ENCODE data around the gene LRP8. TPM values are rescaled to one million over a fixed set of nuclear protein-coding genes. Genes with fewer than 3 reads are reported as not detected.

LRP8 gene
- total RNA-seq, 1 donor from 2014 or later: 4.4 TPM

DNA sequence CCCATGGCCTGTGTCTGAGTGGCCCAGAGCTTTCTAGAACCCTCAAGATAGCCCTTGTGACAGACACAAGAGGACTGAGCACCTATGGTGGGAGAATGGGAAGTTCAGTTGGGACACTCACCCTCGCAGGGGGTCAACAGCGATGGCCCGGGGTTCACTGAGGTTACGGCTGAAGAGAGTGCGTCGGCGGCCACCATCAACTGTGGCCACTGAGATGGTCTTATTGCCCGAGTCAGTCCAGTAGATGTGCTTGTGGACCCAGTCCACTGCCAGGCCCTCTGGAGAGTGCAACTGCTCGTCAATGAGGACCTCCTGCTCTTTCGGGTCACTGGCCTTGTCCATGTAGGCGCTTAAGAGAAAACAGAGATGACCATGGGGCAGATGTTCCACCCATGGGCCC, 63.8 kb downstream of the LRP8 start:
- no peak for DNase-seq (ENCODE audit: extremely low spot score, unreplicated experiment)
- H3K9me3 Mint-ChIP-seq (ENCODE audit: unreplicated experiment): no peaks in the 10 kb centered on the region
- no peak overlapping the region for H3K4me3 Mint-ChIP-seq (ENCODE audit: unreplicated experiment)
- no peak overlapping the region for H3K27ac Mint-ChIP-seq (ENCODE audit: unreplicated experiment)
- no peaks in the 10 kb centered on the region for H3K4me1 Mint-ChIP-seq (ENCODE audit: unreplicated experiment)
- TF ChIP-seq, protein P1, sequence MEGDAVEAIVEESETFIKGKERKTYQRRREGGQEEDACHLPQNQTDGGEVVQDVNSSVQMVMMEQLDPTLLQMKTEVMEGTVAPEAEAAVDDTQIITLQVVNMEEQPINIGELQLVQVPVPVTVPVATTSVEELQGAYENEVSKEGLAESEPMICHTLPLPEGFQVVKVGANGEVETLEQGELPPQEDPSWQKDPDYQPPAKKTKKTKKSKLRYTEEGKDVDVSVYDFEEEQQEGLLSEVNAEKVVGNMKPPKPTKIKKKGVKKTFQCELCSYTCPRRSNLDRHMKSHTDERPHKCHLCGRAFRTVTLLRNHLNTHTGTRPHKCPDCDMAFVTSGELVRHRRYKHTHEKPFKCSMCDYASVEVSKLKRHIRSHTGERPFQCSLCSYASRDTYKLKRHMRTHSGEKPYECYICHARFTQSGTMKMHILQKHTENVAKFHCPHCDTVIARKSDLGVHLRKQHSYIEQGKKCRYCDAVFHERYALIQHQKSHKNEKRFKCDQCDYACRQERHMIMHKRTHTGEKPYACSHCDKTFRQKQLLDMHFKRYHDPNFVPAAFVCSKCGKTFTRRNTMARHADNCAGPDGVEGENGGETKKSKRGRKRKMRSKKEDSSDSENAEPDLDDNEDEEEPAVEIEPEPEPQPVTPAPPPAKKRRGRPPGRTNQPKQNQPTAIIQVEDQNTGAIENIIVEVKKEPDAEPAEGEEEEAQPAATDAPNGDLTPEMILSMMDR (IDR thresholded peaks at IDR 0.05): no peak
- H3K36me3 Mint-ChIP-seq (ENCODE audit: unreplicated experiment): peaks cover 3% of the 10 kb centered on the region
- no peaks in the 10 kb centered on the region for H3K27me3 Mint-ChIP-seq (ENCODE audit: unreplicated experiment)

DNA sequence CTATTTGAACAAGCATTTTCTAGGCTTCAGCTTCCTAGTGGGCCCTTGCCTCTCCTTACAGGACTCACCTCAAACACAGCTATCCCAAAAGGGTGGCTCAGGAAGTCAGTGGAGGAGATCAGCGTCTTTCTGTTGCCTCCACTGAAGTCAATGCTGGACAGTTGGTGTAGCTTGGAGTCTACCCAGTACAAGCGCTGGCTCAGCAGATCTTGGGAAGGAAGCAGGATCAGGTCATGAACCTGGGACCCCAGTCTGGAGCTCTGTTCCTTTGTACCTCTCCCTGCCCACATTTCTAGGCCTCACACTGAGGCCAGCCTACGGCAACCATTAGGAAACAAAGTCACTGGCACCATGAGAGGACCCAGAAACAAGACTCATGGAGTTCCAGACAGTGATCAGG, 65.9 kb downstream of the LRP8 start:
- H3K9me3 Mint-ChIP-seq (ENCODE audit: unreplicated experiment): no peaks in the 10 kb centered on the region
- no peak overlapping the region for H3K27ac Mint-ChIP-seq (ENCODE audit: unreplicated experiment)
- TF ChIP-seq, protein P1 (IDR thresholded peaks at IDR 0.05): no peak
- H3K36me3 Mint-ChIP-seq (ENCODE audit: unreplicated experiment): peaks cover 3% of the 10 kb centered on the region
- H3K4me3 Mint-ChIP-seq (ENCODE audit: unreplicated experiment): no peak overlapping the region
- no peak for DNase-seq (ENCODE audit: extremely low spot score, unreplicated experiment)
- no peaks in the 10 kb centered on the region for H3K27me3 Mint-ChIP-seq (ENCODE audit: unreplicated experiment)
- no peaks in the 10 kb centered on the region for H3K4me1 Mint-ChIP-seq (ENCODE audit: unreplicated experiment)

DNA sequence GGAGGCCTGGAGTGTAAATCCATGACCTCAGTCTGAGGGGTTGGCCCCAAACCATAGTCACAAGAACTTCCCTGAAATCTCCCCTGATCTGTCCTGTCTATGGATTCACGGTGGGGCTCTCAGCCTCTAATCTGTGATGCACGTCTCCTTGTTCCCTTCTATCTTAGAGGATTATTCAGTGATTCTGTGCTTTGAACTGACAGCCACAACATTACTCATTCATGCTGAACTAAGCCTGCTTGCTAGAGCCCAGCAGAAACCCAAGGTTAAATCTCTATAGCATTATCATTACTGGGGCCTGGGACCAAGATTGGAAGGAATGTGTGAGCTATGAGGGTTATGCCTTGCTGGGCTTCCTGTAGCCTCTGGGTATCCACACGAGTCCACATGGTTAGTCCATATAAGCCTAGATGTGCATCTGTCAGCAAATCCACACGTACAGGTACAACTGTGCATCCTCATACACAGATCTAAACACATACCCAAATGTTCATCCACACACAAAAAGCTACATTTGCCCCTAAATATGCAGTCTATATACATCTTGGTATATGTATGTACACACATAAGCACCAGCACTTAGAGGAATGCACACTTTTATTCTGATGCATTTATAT, 67.1 kb downstream of the LRP8 start:
- TF ChIP-seq, protein P1 (IDR thresholded peaks at IDR 0.05): no peak
- Mint-ChIP-seq H3K9me3 (ENCODE audit: unreplicated experiment) (no peaks in the 10 kb centered on the region), H3K4me3 (ENCODE audit: unreplicated experiment) (no peak overlapping the region), H3K36me3 (ENCODE audit: unreplicated experiment) (peaks cover 3% of the 10 kb centered on the region), H3K27ac (ENCODE audit: unreplicated experiment) (no peak overlapping the region), H3K27me3 (ENCODE audit: unreplicated experiment) (no peaks in the 10 kb centered on the region), H3K4me1 (ENCODE audit: unreplicated experiment) (no peaks in the 10 kb centered on the region)
- no peak for DNase-seq (ENCODE audit: extremely low spot score, unreplicated experiment)

DNA sequence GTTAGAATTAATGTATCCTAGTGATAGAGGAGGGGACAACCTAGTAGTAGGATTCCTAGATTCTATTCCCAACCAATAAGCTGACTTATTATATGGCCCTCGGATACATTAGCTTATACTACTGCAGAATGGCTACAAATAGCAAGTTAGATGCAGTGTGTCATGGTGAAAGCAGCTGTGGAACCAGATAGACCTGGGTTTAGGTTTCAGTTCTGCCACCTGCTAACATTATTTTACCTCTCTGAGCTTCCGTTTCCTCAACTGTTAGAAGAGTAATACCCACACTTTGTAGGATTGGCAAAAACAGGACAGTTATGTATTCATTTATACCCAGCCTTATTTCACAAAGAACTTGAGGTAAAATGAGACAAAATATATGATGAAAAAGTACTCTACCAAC, 67.9 kb downstream of the LRP8 start:
- no peak overlapping the region for H3K27ac Mint-ChIP-seq (ENCODE audit: unreplicated experiment)
- peaks cover 3% of the 10 kb centered on the region for H3K36me3 Mint-ChIP-seq (ENCODE audit: unreplicated experiment)
- no peaks in the 10 kb centered on the region for H3K27me3 Mint-ChIP-seq (ENCODE audit: unreplicated experiment)
- H3K4me1 Mint-ChIP-seq (ENCODE audit: unreplicated experiment): no peaks in the 10 kb centered on the region
- no peak for DNase-seq (ENCODE audit: extremely low spot score, unreplicated experiment)
- TF ChIP-seq, protein P1 (IDR thresholded peaks at IDR 0.05): no peak
- no peak overlapping the region for H3K4me3 Mint-ChIP-seq (ENCODE audit: unreplicated experiment)
- H3K9me3 Mint-ChIP-seq (ENCODE audit: unreplicated experiment): no peaks in the 10 kb centered on the region

DNA sequence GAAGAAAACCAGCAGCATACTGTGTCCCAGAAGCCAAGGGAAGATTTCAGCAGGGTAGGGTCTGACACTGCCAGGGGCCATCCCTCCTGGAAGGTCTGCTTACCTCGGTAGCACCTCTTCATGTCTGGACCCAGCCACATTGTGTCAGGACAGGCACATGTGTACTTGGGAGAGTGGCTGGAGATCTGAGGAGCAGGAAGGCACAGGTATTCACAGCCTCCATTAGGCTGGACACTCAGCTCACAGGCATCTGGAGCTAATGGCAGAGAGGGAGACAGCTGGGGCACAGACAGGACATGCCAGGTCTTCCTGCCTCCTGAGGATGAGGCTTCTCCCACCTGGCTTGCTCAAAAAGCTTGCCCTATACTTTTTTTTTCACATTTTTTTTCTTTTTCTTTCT, 69.7 kb downstream of the LRP8 start:
- Mint-ChIP-seq H3K4me3 (ENCODE audit: unreplicated experiment) (no peak overlapping the region), H3K27ac (ENCODE audit: unreplicated experiment) (no peak overlapping the region), H3K36me3 (ENCODE audit: unreplicated experiment) (no peaks in the 10 kb centered on the region), H3K27me3 (ENCODE audit: unreplicated experiment) (no peaks in the 10 kb centered on the region), H3K4me1 (ENCODE audit: unreplicated experiment) (no peaks in the 10 kb centered on the region), H3K9me3 (ENCODE audit: unreplicated experiment) (no peaks in the 10 kb centered on the region)
- TF ChIP-seq, protein P1 (IDR thresholded peaks at IDR 0.05): no peak
- no peak for DNase-seq (ENCODE audit: extremely low spot score, unreplicated experiment)

Data from osteocyte (in vitro differentiated cells).